Stimulated activated CD8-positive, alpha-beta memory T cell treated with anti-CD3 and anti-CD28 coated beads, Interleukin-7, amount 100 ng/mL, for 24 hours (primary cell): ENCODE data around the gene HGF.

Experiments used
- DNase-seq: peaks from one replicate; pipeline ENCODE4 v3.0.0-alpha.2; 2020; ENCODE audit warnings: low read depth

Gene HGF

GRCh38 chr7:81682873-81683272 lies 87.0 kb downstream of the HGF start:
- DNase-seq: no peak

- DNase-seq: no peak
Observed at GRCh38 chr7:81680120-81680519, 89.7 kb downstream of the HGF start.

GRCh38 chr7:81676813-81677212 lies 93.0 kb downstream of the HGF start:
- DNase-seq: no peak

- no peak for DNase-seq
Observed at GRCh38 chr7:81676105-81676811, 93.6 kb downstream of the HGF start.

GRCh38 chr7:81674431-81674830 lies 95.4 kb downstream of the HGF start:
- no peak for DNase-seq

GRCh38 chr7:81672872-81673271 lies 97.0 kb downstream of the HGF start:
- DNase-seq: no peak

- DNase-seq: no peak
Observed at GRCh38 chr7:81669476-81670105, 100.3 kb downstream of the HGF start.

- no peak for DNase-seq
Observed at GRCh38 chr7:81666209-81666608, 103.6 kb downstream of the HGF start.

GRCh38 chr7:81665236-81665635 lies 104.6 kb downstream of the HGF start:
- no peak for DNase-seq

- no peak for DNase-seq
Observed at GRCh38 chr7:81664304-81664703, 105.5 kb downstream of the HGF start.

GRCh38 chr7:81662531-81662930 lies 107.3 kb downstream of the HGF start:
- DNase-seq: no peak

- no peak for DNase-seq
Observed at GRCh38 chr7:81659697-81660395, 110.0 kb downstream of the HGF start.

- no peak for DNase-seq
Observed at GRCh38 chr7:81657551-81657950, 112.3 kb downstream of the HGF start.

GRCh38 chr7:81655271-81655670 lies 114.6 kb downstream of the HGF start:
- DNase-seq: no peak

GRCh38 chr7:81652225-81652624 lies 117.6 kb downstream of the HGF start:
- no peak for DNase-seq
